ENCODE results near the gene VTI1B.
A peak's percentile ranks its signal among the peaks of the same experiment; 100 is the strongest.

The VTI1B gene

GRCh38 chr14:67620217-67620785 lies 54.1 kb downstream of the VTI1B start:
- TF ChIP-seq CTCF (IDR thresholded peaks at IDR 0.05; ENCODE audit: insufficient read depth, missing control alignments), result no peak
- FAIRE-seq (no peak), DNase-seq (ENCODE audit: insufficient read length, low spot score) (no peak)

- no peak for TF ChIP-seq CTCF (IDR thresholded peaks at IDR 0.05; ENCODE audit: insufficient read depth, missing control alignments)
- FAIRE-seq (no peak), DNase-seq (ENCODE audit: insufficient read length, low spot score) (peak; percentile 60)
These were observed 54.8 kb downstream of the VTI1B start, which contains the start of gene ARG2 for GRCh38 chr14:67619446-67620216. TSS of gene ARG2 (plus strand) at chr14:67619920. CDS start at chr14:67619978, 58 bp downstream.

GRCh38 chr14:67618617-67619063 lies 55.8 kb downstream of the VTI1B start:
- DNase-seq (ENCODE audit: insufficient read length, low spot score) (no peak), FAIRE-seq (no peak)
- peak; percentile 70 for TF ChIP-seq CTCF (IDR thresholded peaks at IDR 0.05; ENCODE audit: insufficient read depth, missing control alignments)

GRCh38 chr14:67610491-67610890 lies 63.9 kb downstream of the VTI1B start:
- TF ChIP-seq CTCF (IDR thresholded peaks at IDR 0.05; ENCODE audit: insufficient read depth, missing control alignments), result no peak
- no peak for FAIRE-seq
- DNase-seq (ENCODE audit: insufficient read length, low spot score), result no peak

- TF ChIP-seq CTCF (IDR thresholded peaks at IDR 0.05; ENCODE audit: insufficient read depth, missing control alignments), result no peak
- FAIRE-seq (no peak), DNase-seq (ENCODE audit: insufficient read length, low spot score) (no peak)
These were observed 64.7 kb downstream of the VTI1B start for GRCh38 chr14:67609642-67610310.

- DNase-seq (ENCODE audit: insufficient read length, low spot score) (no peak), FAIRE-seq (no peak)
- no peak for TF ChIP-seq CTCF (IDR thresholded peaks at IDR 0.05; ENCODE audit: insufficient read depth, missing control alignments)
These were observed 66.8 kb downstream of the VTI1B start for GRCh38 chr14:67607646-67608045.
